OCI-LY3 (cell line): ENCODE results near the gene CACNG7.

Source experiments
- EZH2phosphoT487 ChIP-seq: fragments of 200-600 bp; shearing (Covaris generic); IDR thresholded peaks from 2 replicates; pipeline ENCODE4 v1.6.1; 2018; ENCODE audit warnings: antibody characterized with exemption, mixed run types, low read depth
- TF ChIP-seq, protein P1 (sequence below): fragments of 200-600, 300-600 bp; sonication (generic); IDR thresholded peaks from 2 replicates; pipeline ENCODE4 v1.5.1; 2014; ENCODE audit warnings: antibody characterized with exemption, low read length, low read depth

DNA sequence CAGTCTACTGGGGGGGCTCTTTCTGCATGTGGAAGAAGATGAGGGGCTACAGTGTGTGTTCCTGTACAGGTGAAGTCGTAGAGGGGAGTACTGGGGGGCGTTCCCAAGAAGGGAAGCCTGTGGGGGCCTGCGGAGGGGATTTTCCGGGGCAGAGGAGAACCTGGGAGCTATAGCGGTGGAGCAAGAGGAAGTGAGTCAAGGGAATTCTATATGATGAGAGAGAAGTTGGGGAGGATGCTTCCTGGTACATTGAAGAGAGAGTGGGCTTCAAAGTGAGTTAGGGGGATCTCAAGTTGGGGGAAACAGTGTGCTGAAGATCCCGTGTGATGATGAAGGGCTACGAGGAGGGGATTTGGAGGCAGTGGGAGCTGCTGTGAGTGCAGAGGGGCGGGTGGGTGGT lies 51.8 kb downstream of the CACNG7 start:
- no peak for TF ChIP-seq EZH2phosphoT487
- TF ChIP-seq, protein P1, sequence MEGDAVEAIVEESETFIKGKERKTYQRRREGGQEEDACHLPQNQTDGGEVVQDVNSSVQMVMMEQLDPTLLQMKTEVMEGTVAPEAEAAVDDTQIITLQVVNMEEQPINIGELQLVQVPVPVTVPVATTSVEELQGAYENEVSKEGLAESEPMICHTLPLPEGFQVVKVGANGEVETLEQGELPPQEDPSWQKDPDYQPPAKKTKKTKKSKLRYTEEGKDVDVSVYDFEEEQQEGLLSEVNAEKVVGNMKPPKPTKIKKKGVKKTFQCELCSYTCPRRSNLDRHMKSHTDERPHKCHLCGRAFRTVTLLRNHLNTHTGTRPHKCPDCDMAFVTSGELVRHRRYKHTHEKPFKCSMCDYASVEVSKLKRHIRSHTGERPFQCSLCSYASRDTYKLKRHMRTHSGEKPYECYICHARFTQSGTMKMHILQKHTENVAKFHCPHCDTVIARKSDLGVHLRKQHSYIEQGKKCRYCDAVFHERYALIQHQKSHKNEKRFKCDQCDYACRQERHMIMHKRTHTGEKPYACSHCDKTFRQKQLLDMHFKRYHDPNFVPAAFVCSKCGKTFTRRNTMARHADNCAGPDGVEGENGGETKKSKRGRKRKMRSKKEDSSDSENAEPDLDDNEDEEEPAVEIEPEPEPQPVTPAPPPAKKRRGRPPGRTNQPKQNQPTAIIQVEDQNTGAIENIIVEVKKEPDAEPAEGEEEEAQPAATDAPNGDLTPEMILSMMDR = no peak
